GM20000 (cell line): ENCODE data around the gene CCDC152.

ENCODE experiments used
- DNase-seq: peaks from one replicate; pipeline ENCODE4 v3.0.0; 2012; ENCODE audit warnings: low spot score
- CTCF ChIP-seq: IDR thresholded peaks from 2 replicates; pipeline ENCODE4 v1.5.1; 2012; ENCODE audit warnings: mild to moderate bottlenecking, control low read depth; ENCODE audit errors: extremely low read depth, missing control alignments

The CCDC152 gene

GRCh38 chr5:42779083-42779482 is 22.5 kb downstream of the CCDC152 start:
- no peak for DNase-seq
- no peak for TF ChIP-seq CTCF

- no peak for DNase-seq
- TF ChIP-seq CTCF, result no peak
Observed at GRCh38 chr5:42781584-42781983, 25.0 kb downstream of the CCDC152 start.

- no peak for DNase-seq
Observed at GRCh38 chr5:42784132-42784531, 27.5 kb downstream of the CCDC152 start.

GRCh38 chr5:42785756-42786155 is 29.1 kb downstream of the CCDC152 start:
- no peak for TF ChIP-seq CTCF
- no peak for DNase-seq

More at GRCh38 chr5:42784132-42784531, 27.5 kb downstream of the CCDC152 start:
- no peak for TF ChIP-seq CTCF

GRCh38 chr5:42787073-42787472 is 30.5 kb downstream of the CCDC152 start:
- no peak for TF ChIP-seq CTCF
- DNase-seq, result no peak

- DNase-seq, result no peak
- TF ChIP-seq CTCF, result no peak
Observed at GRCh38 chr5:42787845-42788244, 31.2 kb downstream of the CCDC152 start.

- TF ChIP-seq CTCF, result no peak
- no peak for DNase-seq
Observed at GRCh38 chr5:42791151-42791550, 34.5 kb downstream of the CCDC152 start.
